Measurements from ENCODE around the gene ALG11. TPM values are rescaled to one million over a fixed set of nuclear protein-coding genes. Genes with fewer than 3 reads are reported as not detected.

ALG11 gene
- total and polyA plus RNA-seq, 9 donors = 5.9 to 36.2 (median 26.9) TPM

GRCh38 chr13:52005841-52006522, 6.2 kb upstream of the ALG11 start:
- H3K36me3 ChIP-seq = no peaks in the 10 kb centered on the region
- H3K9me3 ChIP-seq = no peaks in the 10 kb centered on the region
- H3K4me1 ChIP-seq (ENCODE audit: insufficient read depth) = peaks cover 4% of the 10 kb centered on the region
- H3K4me3 ChIP-seq = no peak overlapping the region
- H3K27ac ChIP-seq = no peak overlapping the region
- intact Hi-C loops (cut with DNase I) = loop anchor here in 1 of 4 donors (10.0 kb wide), 1 partner anchor 119 kb away; the partner anchor contains the start of gene NEK5
- no peak for DNase-seq
- 91 to 92% (median 92%) methylated on average over 13 of the region's 13 CpGs for WGBS, 3 donors
- no peak for TF ChIP-seq EP300 (IDR thresholded peaks at IDR 0.05)
- H3K27me3 ChIP-seq = no peaks in the 10 kb centered on the region

- Histone ChIP-seq H3K27me3 (no peaks in the 10 kb centered on the region), H3K4me3 (no peak overlapping the region), H3K4me1 (ENCODE audit: insufficient read depth) (peaks cover 5% of the 10 kb centered on the region), H3K27ac (no peak overlapping the region), H3K36me3 (no peaks in the 10 kb centered on the region), H3K9me3 (no peaks in the 10 kb centered on the region)
- DNase-seq = no peak
- TF ChIP-seq POLR2A (IDR thresholded peaks at IDR 0.05) = no peak
- TF ChIP-seq, protein P1, sequence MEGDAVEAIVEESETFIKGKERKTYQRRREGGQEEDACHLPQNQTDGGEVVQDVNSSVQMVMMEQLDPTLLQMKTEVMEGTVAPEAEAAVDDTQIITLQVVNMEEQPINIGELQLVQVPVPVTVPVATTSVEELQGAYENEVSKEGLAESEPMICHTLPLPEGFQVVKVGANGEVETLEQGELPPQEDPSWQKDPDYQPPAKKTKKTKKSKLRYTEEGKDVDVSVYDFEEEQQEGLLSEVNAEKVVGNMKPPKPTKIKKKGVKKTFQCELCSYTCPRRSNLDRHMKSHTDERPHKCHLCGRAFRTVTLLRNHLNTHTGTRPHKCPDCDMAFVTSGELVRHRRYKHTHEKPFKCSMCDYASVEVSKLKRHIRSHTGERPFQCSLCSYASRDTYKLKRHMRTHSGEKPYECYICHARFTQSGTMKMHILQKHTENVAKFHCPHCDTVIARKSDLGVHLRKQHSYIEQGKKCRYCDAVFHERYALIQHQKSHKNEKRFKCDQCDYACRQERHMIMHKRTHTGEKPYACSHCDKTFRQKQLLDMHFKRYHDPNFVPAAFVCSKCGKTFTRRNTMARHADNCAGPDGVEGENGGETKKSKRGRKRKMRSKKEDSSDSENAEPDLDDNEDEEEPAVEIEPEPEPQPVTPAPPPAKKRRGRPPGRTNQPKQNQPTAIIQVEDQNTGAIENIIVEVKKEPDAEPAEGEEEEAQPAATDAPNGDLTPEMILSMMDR (IDR thresholded peaks at IDR 0.05) = no peak
- TF ChIP-seq EP300 (IDR thresholded peaks at IDR 0.05) = no peak
- 87 to 89% (median 89%) methylated on average over 8 of the region's 8 CpGs for WGBS, 3 donors
- intact Hi-C loops (cut with DNase I) = loop anchor here in 1 of 4 donors (10.0 kb wide), 1 partner anchor 118 kb away; the partner anchor contains the start of gene NEK5
Observed at GRCh38 chr13:52006523-52007245, 5.5 kb upstream of the ALG11 start.

GRCh38 chr13:52009946-52010345, 2.3 kb upstream of the ALG11 start:
- WGBS, 3 donors = 67 to 72% (median 69%) methylated on average over 6 of the region's 6 CpGs
- Histone ChIP-seq H3K4me3 (no peak overlapping the region), H3K9me3 (no peaks in the 10 kb centered on the region), H3K36me3 (no peaks in the 10 kb centered on the region), H3K27ac (no peak overlapping the region), H3K4me1 (ENCODE audit: insufficient read depth) (peaks cover 5% of the 10 kb centered on the region), H3K27me3 (no peaks in the 10 kb centered on the region)
- DNase-seq = no peak
- intact Hi-C loops (cut with DNase I) = loop anchor here in 1 of 4 donors (10.0 kb wide), 1 partner anchor 115 kb away; the partner anchor contains the start of gene NEK5
- TF ChIP-seq POLR2A (IDR thresholded peaks at IDR 0.05) (no peak), EP300 (IDR thresholded peaks at IDR 0.05) (no peak)
- TF ChIP-seq, protein P1 (IDR thresholded peaks at IDR 0.05) = no peak

DNA sequence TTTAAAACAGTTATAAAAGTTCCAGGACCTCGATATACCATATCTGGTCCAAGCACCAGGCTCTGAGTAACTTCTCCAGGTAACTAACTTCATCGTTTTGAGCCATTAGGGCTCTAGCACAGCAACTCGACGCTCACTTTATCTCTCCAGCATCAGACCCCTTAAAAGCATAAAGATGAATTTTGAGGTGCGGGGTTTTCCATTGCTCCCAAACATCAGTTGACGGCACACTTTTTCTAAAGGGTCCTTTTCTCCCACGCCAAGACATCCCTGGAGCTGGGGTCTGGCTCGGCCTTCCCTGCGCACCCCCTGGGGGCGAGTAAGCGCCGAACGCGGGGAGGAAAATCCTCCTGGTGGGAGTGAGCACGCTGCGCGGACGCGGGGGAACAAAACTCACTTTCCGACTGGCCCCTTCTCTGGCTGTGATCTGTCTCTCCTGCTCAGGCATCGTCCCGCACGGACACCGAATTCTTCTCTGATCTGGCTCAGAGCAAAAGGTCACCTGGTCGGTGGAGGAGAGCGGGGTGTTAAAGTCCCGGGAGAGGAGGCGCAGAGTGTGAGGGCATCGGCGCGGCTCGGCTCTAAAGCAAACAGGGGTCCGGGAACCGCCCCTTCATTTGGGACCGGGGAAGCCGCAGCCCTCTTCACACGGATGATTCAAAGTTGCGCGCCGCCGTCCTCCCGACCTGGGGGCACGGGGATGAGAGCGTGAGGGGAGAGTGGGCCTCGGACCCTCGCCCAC, 1.1 kb upstream of the ALG11 start, which contains the start of gene ATP7B:
Gene ATP7B, minus strand, starts transcription at position 561 of the 742 bp plus-strand sequence. Its CDS starts 113 bp downstream, at position 448.
- no peak for TF ChIP-seq EP300 (IDR thresholded peaks at IDR 0.05)
- TF ChIP-seq, protein P1 (IDR thresholded peaks at IDR 0.05) = no peak
- TF ChIP-seq POLR2A (IDR thresholded peaks at IDR 0.05) = no peak
- peak within 1 kb of the TSS; percentile 13 to 43 for H3K27ac ChIP-seq
- no peaks in the 10 kb centered on the region for H3K9me3 ChIP-seq
- no peaks in the 10 kb centered on the region for H3K27me3 ChIP-seq
- peaks cover 5% of the 10 kb centered on the region for H3K4me1 ChIP-seq (ENCODE audit: insufficient read depth)
- 2 to 3% (median 3%) methylated on average over 45 to 46 of the region's 46 CpGs for WGBS, 3 donors
- peak within 1 kb of the TSS; percentile 76 for H3K4me3 ChIP-seq
- peak in 1 of 5 donors; percentile 40 for DNase-seq
- intact Hi-C loops (cut with DNase I) = no loop called here
- H3K36me3 ChIP-seq = no peaks in the 10 kb centered on the region

All from ovary (tissue), 9 donors.